ENCODE results near the gene NAT10. TPM values are rescaled to one million over a fixed set of nuclear protein-coding genes. Genes with fewer than 3 reads are reported as not detected.

NAT10 gene
- total RNA-seq, 4 donors from 2014 or later = 17.6 to 35.9 (median 32.6) TPM

DNA sequence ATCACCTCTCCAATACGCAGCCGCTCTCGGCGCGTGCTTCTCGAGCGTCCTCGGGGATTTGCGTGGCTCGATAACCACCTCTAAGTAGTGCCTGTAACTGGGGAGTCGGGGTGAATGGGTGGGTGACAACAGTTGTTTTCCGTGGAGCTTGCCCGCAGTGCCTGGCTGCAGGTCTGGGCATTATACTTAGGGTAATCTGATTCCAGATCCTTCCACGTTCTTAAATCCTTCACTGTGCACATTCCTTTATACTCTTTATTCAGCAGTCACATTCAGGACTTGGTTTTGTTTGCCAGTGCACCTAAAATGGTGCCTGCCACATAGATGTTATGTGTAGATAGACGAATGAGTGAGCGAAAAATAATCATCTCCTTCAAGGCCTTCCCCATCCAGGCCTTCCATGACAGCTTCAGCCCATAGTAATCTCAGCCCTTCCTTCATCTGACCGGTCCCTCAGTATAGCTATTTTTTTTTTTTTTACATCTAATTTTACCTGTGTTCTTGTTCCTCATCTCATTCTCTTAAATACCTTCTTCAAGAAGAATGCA is 602 bp downstream of the NAT10 start:
- peak overlapping the region; percentile 93 to 96 (median 94) for H3K27ac ChIP-seq
- no peak for DNase-seq
- TF ChIP-seq, protein P1, sequence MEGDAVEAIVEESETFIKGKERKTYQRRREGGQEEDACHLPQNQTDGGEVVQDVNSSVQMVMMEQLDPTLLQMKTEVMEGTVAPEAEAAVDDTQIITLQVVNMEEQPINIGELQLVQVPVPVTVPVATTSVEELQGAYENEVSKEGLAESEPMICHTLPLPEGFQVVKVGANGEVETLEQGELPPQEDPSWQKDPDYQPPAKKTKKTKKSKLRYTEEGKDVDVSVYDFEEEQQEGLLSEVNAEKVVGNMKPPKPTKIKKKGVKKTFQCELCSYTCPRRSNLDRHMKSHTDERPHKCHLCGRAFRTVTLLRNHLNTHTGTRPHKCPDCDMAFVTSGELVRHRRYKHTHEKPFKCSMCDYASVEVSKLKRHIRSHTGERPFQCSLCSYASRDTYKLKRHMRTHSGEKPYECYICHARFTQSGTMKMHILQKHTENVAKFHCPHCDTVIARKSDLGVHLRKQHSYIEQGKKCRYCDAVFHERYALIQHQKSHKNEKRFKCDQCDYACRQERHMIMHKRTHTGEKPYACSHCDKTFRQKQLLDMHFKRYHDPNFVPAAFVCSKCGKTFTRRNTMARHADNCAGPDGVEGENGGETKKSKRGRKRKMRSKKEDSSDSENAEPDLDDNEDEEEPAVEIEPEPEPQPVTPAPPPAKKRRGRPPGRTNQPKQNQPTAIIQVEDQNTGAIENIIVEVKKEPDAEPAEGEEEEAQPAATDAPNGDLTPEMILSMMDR (IDR thresholded peaks at IDR 0.05) = no peak
- no peak for TF ChIP-seq POLR2A (IDR thresholded peaks at IDR 0.05)
- peak overlapping the region; percentile 70 to 91 (median 76) for H3K4me3 ChIP-seq
- H3K36me3 ChIP-seq = peaks cover 0 to 45% (median 11%) of the 10 kb centered on the region in 3 donors
- intact Hi-C loops (cut with DNase I) = loop anchor here (5.0 to 10.0 kb wide), 2 partner anchors 51 to 109 kb away; partner anchors contain the start of gene CAPRIN1
- 1% methylated on average over 17 of the region's 17 CpGs for WGBS, 2 donors
- H3K9me3 ChIP-seq = no peaks in the 10 kb centered on the region
- peaks cover 7 to 34% (median 12%) of the 10 kb centered on the region in 3 donors for H3K4me1 ChIP-seq
- no peaks in the 10 kb centered on the region for H3K27me3 ChIP-seq

- no peak for DNase-seq
- Histone ChIP-seq H3K9me3 (no peaks in the 10 kb centered on the region), H3K4me1 (peaks cover 0 to 14% (median 4%) of the 10 kb centered on the region in 3 donors), H3K36me3 (peaks cover 9 to 93% (median 55%) of the 10 kb centered on the region in 3 donors), H3K4me3 (no peak overlapping the region), H3K27ac (no peak overlapping the region), H3K27me3 (no peaks in the 10 kb centered on the region)
- TF ChIP-seq, protein P1 (IDR thresholded peaks at IDR 0.05) = no peak
- TF ChIP-seq POLR2A (IDR thresholded peaks at IDR 0.05) = no peak
- 92 to 95% methylated on average over 5 to 6 of the region's 6 CpGs for WGBS, 2 donors
- intact Hi-C loops (cut with DNase I) = no loop called here
Observed at GRCh38 chr11:34111722-34112270, 6.4 kb downstream of the NAT10 start.

DNA sequence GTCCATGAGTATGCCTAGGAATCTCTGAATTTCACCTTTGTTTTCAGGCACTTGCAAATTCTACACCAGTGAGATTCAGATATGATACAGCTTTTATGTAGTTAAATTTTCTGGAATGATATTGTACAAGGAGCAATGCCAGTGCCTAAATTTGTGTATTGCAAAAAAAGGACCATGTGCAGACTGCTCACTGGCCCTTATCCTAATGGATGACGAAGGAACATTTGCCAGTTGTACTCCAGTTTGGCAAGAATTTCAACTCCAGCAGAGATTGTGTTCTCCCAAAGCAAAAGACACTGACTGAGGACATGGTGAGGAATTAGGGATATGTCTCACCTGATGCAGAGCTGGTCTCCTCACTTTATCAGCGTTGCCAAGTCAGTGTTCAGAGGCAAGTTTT is 8.6 kb downstream of the NAT10 start:
- Histone ChIP-seq H3K27me3 (no peaks in the 10 kb centered on the region), H3K4me3 (no peak overlapping the region), H3K4me1 (no peaks in the 10 kb centered on the region), H3K36me3 (peaks cover 26 to 99% (median 70%) of the 10 kb centered on the region in 3 donors), H3K9me3 (no peaks in the 10 kb centered on the region), H3K27ac (no peak overlapping the region)
- intact Hi-C loops (cut with DNase I) = no loop called here
- TF ChIP-seq POLR2A (IDR thresholded peaks at IDR 0.05) = no peak
- TF ChIP-seq, protein P1 (IDR thresholded peaks at IDR 0.05) = no peak
- WGBS, 2 donors = 92 to 100% methylated on average over 2 of the region's 2 CpGs
- no peak for DNase-seq

GRCh38 chr11:34114471-34114870 is 9.0 kb downstream of the NAT10 start:
- TF ChIP-seq POLR2A (IDR thresholded peaks at IDR 0.05) = no peak
- TF ChIP-seq, protein P1 (IDR thresholded peaks at IDR 0.05) = no peak
- no peak overlapping the region for H3K27ac ChIP-seq
- DNase-seq = no peak
- no peaks in the 10 kb centered on the region for H3K9me3 ChIP-seq
- no peak overlapping the region for H3K4me3 ChIP-seq
- intact Hi-C loops (cut with DNase I) = no loop called here
- 92 to 94% methylated on average over 4 to 5 of the region's 5 CpGs for WGBS, 2 donors
- H3K27me3 ChIP-seq = no peaks in the 10 kb centered on the region
- H3K4me1 ChIP-seq = no peaks in the 10 kb centered on the region
- H3K36me3 ChIP-seq = peaks cover 30 to 99% (median 75%) of the 10 kb centered on the region in 3 donors

GRCh38 chr11:34120651-34121050 is 15.2 kb downstream of the NAT10 start:
- Histone ChIP-seq H3K9me3 (no peaks in the 10 kb centered on the region), H3K27me3 (no peaks in the 10 kb centered on the region), H3K4me3 (no peak overlapping the region), H3K36me3 (peaks cover 46 to 100% (median 74%) of the 10 kb centered on the region in 3 donors), H3K27ac (no peak overlapping the region), H3K4me1 (no peaks in the 10 kb centered on the region)
- intact Hi-C loops (cut with DNase I) = no loop called here
- no peak for DNase-seq
- TF ChIP-seq, protein P1 (IDR thresholded peaks at IDR 0.05) = no peak
- no peak for TF ChIP-seq POLR2A (IDR thresholded peaks at IDR 0.05)
- WGBS, 2 donors = 88 to 93% methylated on average over 4 of the region's 4 CpGs
